NCI-H1092 (cell line): ENCODE data around the gene CPAMD8.
"Not testable (repeated sequence)": the region's sequence is repeated elsewhere in the genome, so short reads cannot be mapped to it uniquely, and the experiment has no call there.

Experiments
- DNase-seq: peaks from one replicate; lab custom pipeline; 2025; lab: John Stamatoyannopoulos, UW

Gene CPAMD8

DNA sequence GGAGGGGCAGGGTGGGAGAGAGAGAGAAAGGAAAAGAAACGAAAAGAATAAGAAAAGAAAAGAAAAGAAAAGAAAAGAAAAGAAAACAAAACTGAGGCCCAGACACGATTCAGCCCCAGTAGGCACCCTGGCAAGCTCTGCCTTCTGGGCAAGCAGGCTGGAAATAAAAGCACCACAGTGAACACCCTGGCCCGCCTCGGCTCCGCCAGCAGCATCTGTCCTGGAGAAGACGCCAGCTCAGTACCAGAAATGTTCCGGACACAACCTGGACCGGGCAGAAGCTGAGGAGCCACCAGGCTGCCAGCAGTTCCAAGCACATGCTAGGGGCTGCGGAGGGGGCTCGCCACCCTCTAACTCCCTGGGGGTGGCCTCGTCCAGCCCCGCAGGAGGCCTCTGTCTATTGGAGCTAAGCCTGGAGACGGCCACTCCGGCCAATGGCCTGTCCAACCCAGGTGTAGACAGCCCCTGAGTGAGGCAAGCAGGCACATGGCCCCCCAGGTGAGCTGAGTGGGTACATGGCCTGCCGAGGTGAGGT lies 11.4 kb upstream of the CPAMD8 start:
- no peak for DNase-seq

DNA sequence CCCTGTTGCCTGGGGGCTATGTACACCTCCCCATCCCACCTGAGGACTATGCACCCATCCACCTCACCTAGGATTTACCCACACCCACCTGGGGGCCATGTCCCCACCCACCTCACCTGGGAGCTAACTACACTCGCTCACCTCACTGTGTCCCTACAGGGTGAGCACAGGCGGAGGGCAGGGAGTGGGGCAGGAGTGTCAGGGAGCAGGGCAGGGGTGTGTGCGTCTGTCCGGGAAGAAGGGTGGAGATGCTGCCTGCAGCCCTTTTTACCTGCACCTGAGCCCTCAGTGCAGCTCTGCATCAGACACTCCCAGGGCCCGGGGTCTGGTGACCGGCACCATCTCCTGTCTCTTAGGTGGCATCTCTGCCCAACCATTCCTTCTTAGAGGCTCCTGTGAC lies 10.6 kb upstream of the CPAMD8 start:
- DNase-seq: no peak

- no peak for DNase-seq
These were observed 10.0 kb upstream of the CPAMD8 start for GRCh38 chr19:17036640-17037039.

GRCh38 chr19:17035842-17036424 lies 9.3 kb upstream of the CPAMD8 start:
- no peak for DNase-seq

DNA sequence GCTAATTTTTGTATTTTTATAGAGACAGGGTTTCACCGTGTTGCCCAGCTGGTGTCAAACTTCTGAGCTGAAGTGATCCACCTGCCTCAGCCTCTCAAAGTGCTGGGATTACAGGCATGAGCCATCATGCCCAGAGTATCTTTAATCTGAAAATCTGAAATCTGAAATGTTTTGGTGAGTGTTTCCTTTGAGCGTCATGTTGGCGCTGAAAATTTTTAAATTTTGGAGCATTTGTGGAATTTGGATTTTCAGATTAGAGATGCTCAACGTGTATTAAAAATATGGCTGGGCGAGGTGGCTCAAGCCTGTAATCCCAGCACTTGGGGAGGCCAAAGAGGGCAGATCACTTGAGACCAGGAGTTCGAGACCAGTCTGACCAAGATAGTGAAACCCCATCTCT lies 5.1 kb upstream of the CPAMD8 start:
- no peak for DNase-seq

GRCh38 chr19:17027535-17027975 lies 945 bp upstream of the CPAMD8 start:
- DNase-seq: no peak

GRCh38 chr19:17025991-17026658 lies 485 bp downstream of the CPAMD8 start:
- DNase-seq: no peak

DNA sequence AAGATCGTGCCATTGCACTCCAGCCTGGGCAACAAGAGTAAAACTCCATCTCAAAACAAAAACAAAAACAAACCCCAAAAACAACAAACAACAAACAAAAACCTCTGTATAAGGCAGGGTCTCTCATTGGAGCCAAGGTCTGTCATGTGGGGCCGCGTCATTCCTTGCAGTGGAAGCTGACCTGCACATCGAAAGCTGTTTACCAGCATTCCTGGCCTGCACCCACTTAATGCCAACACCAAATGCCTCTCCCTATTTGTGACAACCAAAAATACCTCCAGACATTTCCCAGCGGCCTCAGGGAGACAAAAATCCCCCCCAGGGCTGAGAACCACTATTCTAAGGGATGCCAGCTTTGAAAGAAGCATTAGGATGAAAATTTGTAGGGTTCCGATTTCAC lies 1.2 kb downstream of the CPAMD8 start:
- no peak for DNase-seq

GRCh38 chr19:17024941-17025340 lies 1.7 kb downstream of the CPAMD8 start:
- DNase-seq: not testable (repeated sequence)

- DNase-seq: no peak
These were observed 2.8 kb downstream of the CPAMD8 start for GRCh38 chr19:17023805-17024204.

GRCh38 chr19:17022738-17023137 lies 3.9 kb downstream of the CPAMD8 start:
- no peak for DNase-seq

DNA sequence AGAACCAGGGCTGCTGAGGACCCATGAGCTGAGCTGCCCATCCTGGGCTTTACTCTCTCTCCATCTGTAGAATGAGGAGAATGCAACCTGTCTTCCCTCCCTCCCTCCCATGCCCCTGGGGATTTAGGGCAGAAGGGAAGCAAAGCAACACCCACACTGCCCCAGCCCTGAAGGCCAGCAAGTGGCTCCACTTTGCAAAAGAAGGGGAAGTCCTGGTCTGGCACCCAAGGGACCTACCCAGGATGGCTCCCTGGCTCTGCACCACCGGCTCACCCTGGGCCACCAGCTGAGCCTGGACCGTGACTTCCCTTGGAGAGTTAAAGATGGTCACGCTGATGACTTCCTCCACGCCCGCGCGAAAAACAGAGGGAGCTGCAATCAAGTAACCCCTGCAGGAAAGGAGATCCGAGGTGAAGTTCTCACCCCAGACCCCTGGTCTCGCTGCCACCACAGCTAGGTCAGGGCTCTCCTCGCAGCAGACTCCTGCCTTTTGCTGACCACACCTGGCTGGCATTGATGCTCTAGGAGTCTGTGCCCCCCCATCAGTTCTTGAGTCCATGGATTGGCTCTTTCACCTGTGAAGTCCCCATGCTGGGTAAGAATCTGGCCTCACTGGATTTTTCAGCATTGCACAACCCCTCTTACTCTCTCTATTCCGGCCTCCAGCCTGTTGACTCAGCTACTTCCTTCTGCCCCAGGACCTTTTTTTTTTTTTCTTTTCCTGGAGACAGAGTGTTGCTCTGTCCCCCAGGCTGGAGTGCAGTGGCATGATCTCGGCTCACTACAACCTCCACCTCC lies 4.6 kb downstream of the CPAMD8 start:
- no peak for DNase-seq

DNA sequence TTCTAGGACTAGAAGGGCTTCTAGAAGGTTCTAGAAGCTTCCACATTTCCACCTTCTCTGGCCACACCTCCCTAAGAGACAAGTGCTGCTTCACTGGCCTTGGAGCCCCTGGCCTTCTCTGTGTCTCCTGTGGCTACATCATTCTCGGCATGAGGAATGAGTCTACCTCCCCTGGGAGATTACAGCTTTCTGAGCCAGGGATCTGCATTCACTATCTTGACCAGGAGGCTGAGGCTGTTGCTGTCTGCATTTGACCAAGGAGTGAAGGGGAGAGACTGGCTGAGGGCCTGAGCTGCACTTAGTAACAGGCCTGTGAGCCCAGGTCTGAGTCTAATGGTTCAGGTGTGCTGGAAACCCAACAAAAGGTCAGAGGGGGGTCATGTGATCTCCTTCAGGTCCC lies 5.3 kb downstream of the CPAMD8 start:
- no peak for DNase-seq

DNA sequence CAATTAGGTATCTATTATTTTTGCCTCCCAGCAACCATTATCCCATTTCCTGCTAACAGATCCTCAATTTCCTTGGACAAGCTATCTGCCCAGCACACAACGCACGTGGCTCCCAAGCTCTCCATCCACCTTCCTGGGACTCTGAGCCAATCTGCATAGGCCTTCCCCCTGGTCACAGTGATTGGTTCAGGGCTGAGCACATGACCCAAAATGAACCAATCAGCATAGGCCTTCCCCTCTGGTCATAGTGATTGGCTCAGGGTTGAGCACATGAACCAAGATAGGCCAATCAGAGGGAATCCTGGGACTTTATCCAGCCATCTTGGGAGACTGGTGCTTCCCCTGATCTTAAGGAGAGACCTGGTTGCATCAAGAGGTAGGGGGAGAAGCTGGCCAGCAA lies 5.8 kb downstream of the CPAMD8 start:
- DNase-seq: no peak

DNA sequence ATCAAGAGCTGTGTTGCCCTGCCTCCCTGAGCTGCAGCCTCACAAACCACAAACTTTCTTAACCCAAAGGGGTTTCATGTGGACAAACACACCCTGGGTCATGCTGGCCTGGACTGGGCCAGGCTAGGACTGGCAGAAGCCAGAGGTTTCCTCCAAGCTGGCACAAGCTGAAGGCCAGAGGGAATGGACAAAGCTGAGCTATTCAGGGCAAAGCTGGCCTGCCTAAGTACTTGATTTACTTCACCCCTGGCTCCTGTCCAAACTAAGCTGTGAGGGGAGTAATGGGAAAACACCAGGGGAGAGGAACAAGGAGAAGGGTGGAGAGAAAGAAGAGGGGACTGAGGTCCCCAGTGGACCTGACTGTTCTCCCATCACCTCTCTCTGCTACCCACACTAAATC lies 6.2 kb downstream of the CPAMD8 start:
- DNase-seq: no peak

DNA sequence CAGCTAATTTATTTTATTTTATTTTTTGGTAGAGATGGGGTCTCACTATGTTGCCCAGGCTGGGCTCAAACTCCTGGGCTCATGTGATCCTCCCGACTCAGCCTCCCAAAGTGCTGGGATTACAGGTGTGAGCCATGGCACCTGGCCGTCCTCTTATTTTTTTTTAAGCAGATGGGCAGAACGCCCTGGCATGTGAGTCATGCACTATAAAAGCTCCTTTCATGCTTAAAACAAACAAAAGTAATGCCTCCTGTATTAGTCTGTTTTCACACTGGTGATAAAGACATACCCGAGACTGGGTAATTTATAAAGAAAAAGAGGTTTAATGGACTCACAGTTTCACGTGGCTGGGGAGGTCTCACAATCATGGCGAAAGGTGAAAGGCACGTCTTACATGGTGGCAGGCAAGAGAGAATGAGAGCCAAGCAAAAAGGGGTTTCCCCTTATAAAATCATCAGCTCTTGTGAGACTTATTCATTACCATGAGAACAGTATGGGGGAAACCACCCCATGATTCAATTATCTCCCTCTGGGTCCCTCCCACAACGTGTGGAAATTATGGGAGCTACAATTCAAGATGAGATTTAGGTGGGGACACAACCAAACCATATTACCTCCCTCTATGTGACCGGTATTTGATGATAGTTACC lies 12.3 kb downstream of the CPAMD8 start:
- not testable (repeated sequence) for DNase-seq

GRCh38 chr19:17011485-17011884 lies 15.1 kb downstream of the CPAMD8 start:
- DNase-seq: no peak

DNA sequence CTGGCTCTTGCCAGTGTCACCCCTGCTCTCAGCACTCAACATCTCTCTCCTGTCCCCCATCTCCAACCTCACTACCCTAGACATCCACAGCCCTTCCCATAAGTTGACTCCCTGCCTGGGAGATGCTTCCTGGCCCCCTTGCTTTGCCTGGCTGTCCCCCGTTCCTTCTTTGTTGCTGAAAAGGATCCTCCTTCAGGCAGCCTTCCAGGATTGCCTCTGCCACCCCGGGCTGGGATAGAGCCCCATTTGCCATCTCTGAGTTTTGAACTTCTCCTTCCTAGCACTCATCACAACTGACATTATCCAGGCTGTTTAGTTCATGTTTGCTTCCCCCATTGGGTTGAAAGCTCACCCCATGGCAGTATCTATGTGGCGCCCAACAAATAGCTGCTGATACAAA lies 20.0 kb downstream of the CPAMD8 start:
- DNase-seq: no peak

DNA sequence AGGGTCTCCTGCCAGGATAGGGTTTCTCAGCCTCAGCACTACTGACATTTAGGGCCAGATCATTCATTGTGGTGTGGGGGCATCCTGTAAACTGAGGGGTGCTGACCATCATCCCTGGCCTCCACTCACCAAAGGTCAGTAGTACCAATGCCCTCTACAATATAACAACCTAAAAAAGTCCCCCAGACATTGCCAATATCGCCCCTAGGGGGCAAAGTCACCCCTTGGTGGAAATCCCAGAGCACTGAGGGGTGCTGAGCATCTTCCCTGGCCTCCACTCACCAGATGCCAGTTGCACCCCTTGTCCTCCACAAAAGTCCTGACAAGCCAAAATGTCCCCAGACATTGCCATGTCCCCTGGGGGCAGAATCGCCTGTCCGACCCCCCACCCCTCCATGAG lies 21.6 kb downstream of the CPAMD8 start:
- no peak for DNase-seq

DNA sequence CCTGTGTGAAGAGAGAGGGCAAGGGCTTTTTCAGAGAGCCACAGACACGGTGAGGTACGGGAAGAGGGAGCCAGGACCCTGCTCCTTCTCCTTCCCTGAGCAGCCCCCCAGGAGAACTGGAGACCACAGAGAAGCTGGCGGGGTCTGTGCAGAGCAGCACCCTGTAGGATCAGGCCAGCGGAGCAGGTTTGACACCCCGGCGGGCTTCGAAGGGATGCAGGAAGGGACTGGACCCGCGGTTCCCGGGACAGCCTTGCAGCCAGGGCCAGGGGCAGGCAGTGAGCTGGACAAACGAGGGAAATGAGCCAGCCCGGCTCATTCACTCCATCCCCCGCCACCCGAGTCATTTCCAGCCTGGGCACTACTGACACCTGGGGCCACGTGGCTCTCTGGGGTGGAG lies 22.2 kb downstream of the CPAMD8 start:
- no peak for DNase-seq

- no peak for DNase-seq
These were observed 24.2 kb downstream of the CPAMD8 start for GRCh38 chr19:17002455-17002854.

DNA sequence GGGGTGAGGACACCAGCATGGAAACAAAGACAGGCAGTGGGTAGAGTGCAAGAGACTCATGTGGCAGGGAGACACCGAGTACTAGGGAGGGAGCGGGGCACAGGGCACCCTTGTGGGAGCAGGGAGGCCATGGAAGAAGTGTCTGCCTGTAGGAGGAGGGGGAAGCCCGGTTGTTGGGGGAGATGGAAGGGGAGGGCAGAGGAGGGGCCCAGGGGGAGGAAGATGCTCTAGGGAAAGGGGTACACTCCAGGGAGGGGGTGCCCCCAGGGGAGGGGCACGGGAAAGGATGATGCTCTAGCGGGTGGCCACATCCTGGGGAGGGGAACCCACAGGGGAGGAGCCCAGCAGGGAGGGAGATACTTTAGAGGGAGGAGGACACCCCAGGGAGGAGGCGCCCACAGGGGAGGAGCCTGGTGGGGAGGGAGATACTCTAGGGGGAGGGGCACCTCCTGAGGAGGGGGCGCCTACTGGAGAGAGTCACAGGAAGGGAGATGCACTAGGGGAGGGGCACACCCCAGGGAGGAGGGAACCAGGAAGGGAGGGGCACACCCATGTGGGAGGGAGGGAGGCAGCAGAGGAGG lies 24.9 kb downstream of the CPAMD8 start:
- DNase-seq: no peak
